ENCODE results near the gene CRYBA4.

The CRYBA4 gene

DNA sequence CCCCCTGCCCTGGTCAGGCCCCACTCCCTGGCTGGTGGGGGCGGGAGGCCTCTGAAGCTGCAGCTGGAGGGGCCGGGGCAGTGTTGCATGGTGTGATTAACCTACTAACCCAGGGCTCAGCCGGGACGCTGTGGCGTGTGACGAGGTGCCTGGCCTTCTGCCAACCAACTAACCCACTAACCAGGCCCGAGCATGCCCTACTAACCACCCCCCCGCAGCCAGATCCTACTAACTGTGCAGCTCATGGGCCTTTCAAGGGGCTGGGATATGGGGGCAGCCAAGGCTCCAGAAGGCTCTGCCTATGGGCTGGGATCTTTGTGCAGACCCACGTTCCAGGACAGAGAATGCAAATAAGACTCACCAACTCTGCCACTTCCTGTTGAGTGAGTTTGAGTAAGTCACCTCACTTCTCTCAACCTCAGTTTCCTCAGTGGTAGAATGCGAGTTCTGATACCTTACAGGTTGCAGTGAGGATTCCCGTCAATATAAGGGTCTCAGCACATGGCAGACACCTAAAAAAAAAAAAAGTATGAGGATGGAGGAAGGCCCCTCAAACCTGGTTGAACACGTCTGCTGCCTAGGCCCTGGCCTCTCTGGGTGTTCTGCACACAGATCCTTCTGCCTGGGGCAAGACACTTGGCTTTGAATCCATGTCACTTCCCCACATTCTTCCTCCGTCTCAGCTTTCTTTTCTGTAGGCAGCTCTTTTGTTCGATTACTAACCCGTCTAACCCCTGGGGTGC lies 49.7 kb downstream of the CRYBA4 start:
- H3K4me3 Mint-ChIP-seq: peak overlapping the region; percentile 97
- peak overlapping the region; percentile 100 for H3K27ac Mint-ChIP-seq
- peaks cover 59% of the 10 kb centered on the region for H3K36me3 Mint-ChIP-seq (ENCODE audit: low read depth)
- no peaks in the 10 kb centered on the region for H3K9me3 Mint-ChIP-seq
- H3K4me1 Mint-ChIP-seq (ENCODE audit: low read depth): peaks cover 74% of the 10 kb centered on the region
- no peaks in the 10 kb centered on the region for H3K27me3 Mint-ChIP-seq (ENCODE audit: low read depth)

DNA sequence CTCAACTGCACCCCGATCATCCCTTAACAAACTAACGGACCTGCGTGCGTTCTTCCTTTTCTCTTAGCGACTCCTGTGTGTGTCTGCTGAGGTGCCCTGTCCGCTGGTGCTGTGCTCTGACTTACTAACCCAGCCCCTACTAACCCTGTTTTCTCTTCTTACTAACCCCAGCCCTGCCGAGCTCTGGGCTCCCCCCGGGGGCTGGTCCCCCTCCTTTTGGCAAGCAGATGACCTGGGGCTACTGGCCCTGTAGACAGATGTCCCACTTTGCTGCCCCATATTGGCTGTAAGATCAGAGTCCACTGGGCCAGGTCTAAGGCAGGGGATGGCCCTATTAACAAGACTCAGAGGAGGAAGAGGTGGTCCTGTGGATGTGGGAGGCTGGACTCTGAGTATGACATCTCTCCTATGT lies 50.3 kb downstream of the CRYBA4 start:
- peak overlapping the region; percentile 100 for H3K27ac Mint-ChIP-seq
- H3K4me1 Mint-ChIP-seq (ENCODE audit: low read depth): peaks cover 75% of the 10 kb centered on the region
- H3K27me3 Mint-ChIP-seq (ENCODE audit: low read depth): no peaks in the 10 kb centered on the region
- H3K4me3 Mint-ChIP-seq: peak overlapping the region; percentile 97
- H3K36me3 Mint-ChIP-seq (ENCODE audit: low read depth): peaks cover 57% of the 10 kb centered on the region
- no peaks in the 10 kb centered on the region for H3K9me3 Mint-ChIP-seq

DNA sequence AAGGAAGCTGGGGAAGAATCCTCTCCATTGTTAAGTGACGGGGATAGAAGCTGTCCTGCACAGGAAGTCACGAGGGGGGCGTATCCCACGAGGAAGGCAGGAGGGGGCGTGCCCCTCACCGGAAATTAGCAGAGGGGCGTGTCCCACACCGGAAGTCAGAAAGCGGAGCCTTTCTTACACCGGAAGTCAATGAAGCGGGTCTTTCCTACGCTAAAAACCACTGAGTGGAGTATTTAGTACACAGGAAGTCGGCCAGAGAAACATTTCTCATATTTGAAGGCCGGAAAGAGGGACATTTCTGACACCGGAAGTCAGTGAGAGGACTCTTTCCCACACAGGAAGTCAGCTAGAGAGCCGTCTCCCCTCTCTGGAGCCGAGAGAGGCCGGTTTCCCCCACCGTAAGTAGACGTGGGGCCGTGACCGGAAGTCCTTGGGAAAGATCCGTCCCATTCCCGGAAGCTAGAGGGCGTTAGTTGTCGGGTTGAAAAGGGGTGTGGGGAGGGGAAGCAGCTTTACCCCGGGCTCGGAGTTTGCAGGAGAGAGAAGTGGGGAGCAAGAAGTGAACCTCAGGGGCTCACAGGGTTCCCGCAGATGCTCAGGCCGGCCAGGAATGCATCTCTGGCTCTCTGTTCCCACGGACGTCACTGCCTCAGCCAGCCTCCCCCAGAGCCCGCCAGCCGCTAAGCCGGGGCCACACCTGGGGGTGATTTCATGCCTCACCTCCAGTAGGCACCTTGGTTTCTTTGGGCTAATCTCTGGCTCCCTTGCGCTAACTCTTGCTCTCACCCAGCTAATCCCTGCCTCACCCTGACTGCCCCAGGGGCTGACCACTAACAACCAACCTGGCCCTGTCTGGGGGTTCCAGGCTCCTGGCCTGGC lies 51.1 kb downstream of the CRYBA4 start:
- Mint-ChIP-seq H3K9me3 (no peaks in the 10 kb centered on the region), H3K4me1 (ENCODE audit: low read depth) (peaks cover 76% of the 10 kb centered on the region), H3K27me3 (ENCODE audit: low read depth) (no peaks in the 10 kb centered on the region), H3K4me3 (peak overlapping the region; percentile 97), H3K27ac (peak overlapping the region; percentile 100), H3K36me3 (ENCODE audit: low read depth) (peaks cover 54% of the 10 kb centered on the region)

DNA sequence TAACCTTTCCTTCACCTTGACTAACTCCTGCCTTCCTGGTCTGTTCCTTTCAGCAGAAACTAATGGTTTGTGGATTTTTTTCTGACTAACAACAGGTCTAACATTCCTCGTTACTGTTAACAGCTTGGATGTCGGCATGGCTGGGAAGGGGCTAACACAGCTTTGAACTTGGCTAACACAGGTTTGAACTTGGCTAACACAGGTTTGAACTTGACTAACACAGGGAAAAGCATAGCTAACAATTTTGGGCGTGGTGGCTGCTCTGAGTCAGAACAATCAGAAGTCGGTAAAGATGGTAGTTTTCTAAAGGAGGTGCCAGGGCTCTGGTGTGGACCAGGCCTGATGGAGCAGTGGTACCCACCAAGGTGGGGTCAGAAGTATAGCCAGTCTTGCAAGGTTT lies 51.7 kb downstream of the CRYBA4 start:
- Mint-ChIP-seq H3K4me3 (peak overlapping the region; percentile 97), H3K36me3 (ENCODE audit: low read depth) (peaks cover 48% of the 10 kb centered on the region), H3K9me3 (no peaks in the 10 kb centered on the region), H3K27ac (peak overlapping the region; percentile 100), H3K27me3 (ENCODE audit: low read depth) (no peaks in the 10 kb centered on the region), H3K4me1 (ENCODE audit: low read depth) (peaks cover 74% of the 10 kb centered on the region)

DNA sequence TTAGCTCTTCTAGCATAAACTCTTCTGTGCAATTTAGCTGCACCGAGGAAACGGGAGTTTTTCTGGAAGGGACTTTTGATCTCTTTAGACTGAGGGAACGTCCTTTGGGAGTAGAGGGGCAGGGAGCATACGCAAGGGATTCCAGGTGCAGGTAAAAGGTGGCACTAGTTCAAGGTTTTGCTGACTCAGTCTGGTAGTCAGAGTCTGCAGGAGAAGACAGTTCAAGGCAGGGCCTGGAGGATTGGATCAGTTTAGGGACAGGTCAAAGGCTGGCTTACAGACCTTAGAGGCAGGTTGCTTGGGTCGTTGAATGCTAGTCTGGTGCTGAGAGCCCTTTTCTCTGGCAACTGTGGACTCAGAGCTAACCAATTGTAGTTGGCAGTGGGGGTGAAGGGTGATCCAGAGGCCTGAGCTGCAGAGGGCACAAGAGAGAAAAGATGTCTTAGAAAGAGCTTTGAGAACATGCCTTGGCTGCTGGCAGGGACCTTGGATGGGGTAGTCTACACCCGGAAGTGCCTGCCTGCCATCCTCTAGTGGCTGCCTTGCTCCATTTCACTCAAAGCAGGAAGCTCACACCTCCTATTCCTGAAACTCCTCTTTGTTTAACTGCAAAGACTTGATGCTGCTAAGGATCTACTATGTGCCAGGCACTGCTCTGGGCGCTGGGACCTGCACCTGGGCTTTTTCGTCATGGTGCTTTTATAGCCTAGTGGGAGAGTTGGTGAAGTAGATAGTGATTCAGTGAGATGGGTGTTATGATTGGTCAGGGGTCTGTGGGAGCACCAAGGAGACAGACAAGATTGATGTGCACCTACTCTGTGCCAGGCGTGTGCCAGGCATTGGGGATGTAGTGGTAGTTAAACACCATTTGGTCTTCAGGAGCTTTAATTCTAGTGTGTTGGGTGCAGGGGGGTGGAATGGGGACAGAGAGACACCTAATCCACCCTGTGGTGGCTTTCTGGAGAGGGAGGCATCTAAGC lies 52.7 kb downstream of the CRYBA4 start:
- Mint-ChIP-seq H3K27me3 (ENCODE audit: low read depth) (no peaks in the 10 kb centered on the region), H3K4me3 (peak overlapping the region; percentile 97), H3K36me3 (ENCODE audit: low read depth) (peaks cover 41% of the 10 kb centered on the region), H3K4me1 (ENCODE audit: low read depth) (peaks cover 73% of the 10 kb centered on the region), H3K27ac (peak overlapping the region; percentile 100), H3K9me3 (no peaks in the 10 kb centered on the region)

DNA sequence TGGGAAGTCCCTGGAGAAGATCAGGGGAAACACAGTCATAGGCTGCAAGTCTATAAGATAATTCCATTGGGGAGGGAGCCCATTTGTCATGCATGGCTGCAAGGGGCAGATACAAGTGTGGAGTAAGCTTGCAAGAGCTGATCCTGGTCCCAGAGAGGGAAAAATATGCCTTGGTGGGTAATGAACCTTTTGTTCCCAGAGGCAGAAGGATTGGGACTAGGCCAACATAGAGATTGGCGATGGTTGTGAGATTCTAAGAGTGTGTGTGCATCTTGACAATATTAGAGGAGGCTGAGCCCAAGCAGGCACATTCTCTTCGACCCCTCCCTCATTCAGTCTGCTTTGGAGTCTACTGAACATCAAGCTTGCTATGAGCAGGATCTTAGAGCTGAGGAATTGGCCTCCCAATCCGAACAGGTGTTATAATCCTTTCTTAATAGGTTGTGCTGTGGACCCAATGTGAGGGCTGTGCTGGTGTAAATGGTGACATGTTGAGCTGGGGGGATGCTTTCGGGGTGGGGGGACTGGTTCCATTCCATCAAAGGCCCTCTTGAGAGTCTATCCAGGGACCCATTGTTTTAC lies 54.0 kb downstream of the CRYBA4 start:
- Mint-ChIP-seq H3K27ac (peak overlapping the region; percentile 16), H3K9me3 (no peaks in the 10 kb centered on the region)

DNA sequence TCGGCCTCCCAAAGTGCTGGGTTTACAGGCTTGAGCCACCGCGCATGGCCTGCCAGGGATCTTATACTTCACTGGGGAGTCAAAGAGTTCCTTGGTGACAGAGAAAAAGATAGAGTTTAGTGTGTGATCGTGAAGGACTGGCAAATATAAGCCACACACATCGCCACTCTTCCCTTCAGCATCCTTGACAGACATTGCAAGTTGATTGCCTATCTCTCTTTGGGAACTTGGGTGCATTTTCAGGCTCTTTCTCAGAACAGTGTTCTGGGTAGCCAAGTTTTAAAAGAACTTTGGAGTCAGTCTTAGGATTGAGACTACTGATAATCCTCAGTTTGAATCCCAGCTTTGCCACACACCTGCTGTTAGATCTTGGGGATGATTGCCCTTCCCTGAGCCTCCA lies 55.5 kb downstream of the CRYBA4 start:
- H3K4me1 Mint-ChIP-seq (ENCODE audit: low read depth): peaks cover 49% of the 10 kb centered on the region
- H3K27ac Mint-ChIP-seq: no peak overlapping the region
- H3K27me3 Mint-ChIP-seq (ENCODE audit: low read depth): no peaks in the 10 kb centered on the region
- peaks cover 52% of the 10 kb centered on the region for H3K36me3 Mint-ChIP-seq (ENCODE audit: low read depth)
- H3K9me3 Mint-ChIP-seq: no peaks in the 10 kb centered on the region
- no peak overlapping the region for H3K4me3 Mint-ChIP-seq

More for the DNA sequence above, 54.0 kb downstream of the CRYBA4 start:
- Mint-ChIP-seq H3K4me1 (ENCODE audit: low read depth) (peaks cover 63% of the 10 kb centered on the region), H3K4me3 (peak overlapping the region; percentile 97), H3K36me3 (ENCODE audit: low read depth) (peaks cover 42% of the 10 kb centered on the region), H3K27me3 (ENCODE audit: low read depth) (no peaks in the 10 kb centered on the region)

DNA sequence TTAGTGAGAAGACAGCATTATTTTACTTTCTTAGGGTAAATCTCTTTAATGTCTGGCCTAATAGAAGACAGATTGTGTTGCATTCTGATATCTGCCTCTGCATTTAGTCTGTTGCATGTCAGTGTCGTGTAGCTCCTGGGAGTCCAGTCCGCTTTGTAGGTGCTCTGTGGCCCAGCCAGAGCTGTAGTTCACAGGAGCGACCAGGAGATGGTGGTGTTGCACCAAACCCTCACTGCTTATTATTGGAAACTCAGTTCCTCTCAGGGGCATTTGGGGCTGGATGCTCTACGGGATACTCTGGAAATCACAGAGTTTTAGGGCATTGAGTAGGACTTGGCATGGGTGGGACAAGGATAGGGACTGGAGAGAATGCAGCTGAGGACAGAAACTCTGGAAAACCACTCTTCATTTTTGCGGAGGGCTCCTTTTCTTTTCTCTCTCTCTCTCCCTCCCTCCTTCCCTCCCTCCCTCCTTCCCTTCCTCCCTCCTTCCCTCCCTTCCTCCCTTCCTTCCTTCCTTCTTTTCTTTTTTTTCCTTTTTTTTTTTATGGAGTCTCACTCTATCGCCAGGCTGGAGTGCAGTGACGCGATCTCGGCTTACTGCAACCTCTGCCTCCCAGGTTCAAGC lies 57.4 kb downstream of the CRYBA4 start:
- peaks cover 51% of the 10 kb centered on the region for H3K36me3 Mint-ChIP-seq (ENCODE audit: low read depth)
- no peaks in the 10 kb centered on the region for H3K27me3 Mint-ChIP-seq (ENCODE audit: low read depth)
- no peak overlapping the region for H3K4me3 Mint-ChIP-seq
- H3K9me3 Mint-ChIP-seq: no peaks in the 10 kb centered on the region
- H3K4me1 Mint-ChIP-seq (ENCODE audit: low read depth): peaks cover 36% of the 10 kb centered on the region
- H3K27ac Mint-ChIP-seq: peak overlapping the region; percentile 52
